Astrocyte of the cerebellum (primary cell): ENCODE data around the gene VENTX.

Experiments used
- DNase-seq: peaks from one replicate; pipeline ENCODE4 v3.0.0-alpha.2; 2011; ENCODE audit warnings: low read depth
- H3K4me3 ChIP-seq: 2 replicates; pipeline ENCODE4 v1.5.1; 2011; ENCODE audit warnings: mild to moderate bottlenecking, low read depth, low read length, moderate library complexity
- CTCF ChIP-seq: IDR thresholded peaks from 2 replicates; pipeline ENCODE4 v1.5.1; 2012; ENCODE audit warnings: low read length, low read depth, moderate library complexity, mild to moderate bottlenecking; ENCODE audit errors: missing control alignments
- in situ Hi-C: cut with HindIII; loops from 2 replicates; pipeline ENCODE4 v1.10.0; 2017; ENCODE audit warnings: low sequenced_read_pairs

The VENTX gene

GRCh38 chr10:133283931-133284330 lies 46.3 kb downstream of the VENTX start:
- no peak for TF ChIP-seq CTCF
- no peak overlapping the region for H3K4me3 ChIP-seq
- DNase-seq = no peak
- in situ Hi-C loops = no loop called here

GRCh38 chr10:133285217-133285616 lies 47.6 kb downstream of the VENTX start:
- no peak overlapping the region for H3K4me3 ChIP-seq
- no peak for DNase-seq
- no peak for TF ChIP-seq CTCF
- in situ Hi-C loops = no loop called here

GRCh38 chr10:133286366-133286765 lies 48.7 kb downstream of the VENTX start:
- no peak overlapping the region for H3K4me3 ChIP-seq
- in situ Hi-C loops = no loop called here
- TF ChIP-seq CTCF = no peak
- DNase-seq = no peak

GRCh38 chr10:133287832-133288500 lies 50.3 kb downstream of the VENTX start:
- TF ChIP-seq CTCF = no peak
- in situ Hi-C loops = no loop called here
- no peak for DNase-seq
- no peak overlapping the region for H3K4me3 ChIP-seq

- no peak for TF ChIP-seq CTCF
- no peak overlapping the region for H3K4me3 ChIP-seq
- in situ Hi-C loops = no loop called here
- no peak for DNase-seq
These were observed 52.1 kb downstream of the VENTX start for GRCh38 chr10:133289761-133290160.
